Endothelial cell of umbilical vein (primary cell): ENCODE data around the gene KLF2. TPM values are rescaled to one million over a fixed set of nuclear protein-coding genes. Genes with fewer than 3 reads are reported as not detected.

Source experiments
- BruUV-seq: library from RNA; stranded (reverse); fragments of 400-500 nt; replicated peaks from 2 replicates; lab custom pipeline; 2021; lab: Mats Ljungman, UMichigan
- CTCF ChIA-PET: fragments of 300-600, 350-600 bp; sonication (Branson Sonifier 250); formaldehyde crosslinking; loops from one replicate; lab custom pipeline; 2021; ENCODE audit warnings: antibody characterized with exemption, inconsistent platforms; lab: Charles Lee
- POLR2A ChIA-PET: fragments of 300-600, 350-600 bp; sonication (Branson Sonifier 250); formaldehyde crosslinking; loops from one replicate; lab custom pipeline; 2021; ENCODE audit warnings: antibody characterized with exemption, inconsistent platforms; lab: Charles Lee
- DNase-seq: peaks from one replicate; pipeline ENCODE4 v3.0.0-alpha.2; 2011; ENCODE audit warnings: low read depth, low spot score
- FAIRE-seq: peaks from 2 replicates; lab custom pipeline; 2011; peaks lifted over from hg19 to GRCh38; lab: Jason Lieb, UNC
- H2AFZ ChIP-seq: 2 replicates; pipeline ENCODE4 v1.6.0; 2012; ENCODE audit warnings: low read depth, low read length, control low read depth, inconsistent platforms
- H3K27ac ChIP-seq: 2 replicates; pipeline ENCODE4 v1.5.1; 2011; ENCODE audit warnings: low read depth, mild to moderate bottlenecking, control low read depth, low read length, moderate library complexity; ENCODE audit not compliant: insufficient read depth
- H3K27me3 ChIP-seq, 2 experiments: 2 replicates each; pipeline versions ENCODE4 v1.6.0 to v1.6.1; 2011; ENCODE audit warnings: low read length in 2 of 2, mixed read lengths in 1 of 2; ENCODE audit not compliant: control insufficient read depth in 2 of 2, insufficient read depth in 2 of 2
- H3K36me3 ChIP-seq, 2 experiments: 2 replicates in 1 of 2; 3 replicates in 1 of 2; pipeline ENCODE4 v1.5.1; 2011; ENCODE audit warnings: low read length in 2 of 2, mild to moderate bottlenecking in 1 of 2, moderate library complexity in 1 of 2; ENCODE audit not compliant: control insufficient read depth in 2 of 2, insufficient read depth in 2 of 2; ENCODE audit errors: extremely low read depth in 1 of 2
- H3K4me1 ChIP-seq: 3 replicates; pipeline ENCODE4 v1.5.1; 2011; ENCODE audit warnings: mild to moderate bottlenecking, low read length; ENCODE audit not compliant: control insufficient read depth, insufficient read depth; ENCODE audit errors: extremely low read depth
- H3K4me2 ChIP-seq: 2 replicates; pipeline ENCODE4 v1.6.1; 2011; ENCODE audit warnings: low read length, control low read depth, mixed read lengths; ENCODE audit not compliant: insufficient read depth
- H3K4me3 ChIP-seq, 3 experiments: fragments of 200-600 bp in 1 of 3; sonication (generic), shearing (Covaris generic) in 1 of 3; replicated peaks in 1 of 3; 2 replicates each; pipeline ENCODE4 v1.5.1; 2011 to 2016; ENCODE audit warnings: control low read depth in 3 of 3, low read length in 3 of 3, mild to moderate bottlenecking in 2 of 3, inconsistent platforms in 1 of 3, low read depth in 1 of 3, moderate library complexity in 1 of 3; ENCODE audit not compliant: insufficient read depth in 1 of 3
- H3K79me2 ChIP-seq: 2 replicates; pipeline ENCODE4 v1.6.0; 2012; ENCODE audit warnings: low read length, inconsistent platforms; ENCODE audit not compliant: control insufficient read depth, insufficient read depth
- H3K9ac ChIP-seq: replicated peaks from 2 replicates; pipeline ENCODE3; 2011; ENCODE audit warnings: low read length, control low read depth; ENCODE audit not compliant: insufficient read depth; ENCODE audit errors: extremely low read depth
- H3K9me1 ChIP-seq: replicated peaks from 3 replicates; pipeline ENCODE4 v1.6.0; 2011; ENCODE audit warnings: mild to moderate bottlenecking, low read length; ENCODE audit not compliant: control insufficient read depth, insufficient read depth; ENCODE audit errors: extremely low read depth
- H3K9me3 ChIP-seq: replicated peaks from 2 replicates; pipeline ENCODE4 v1.5.1; 2012; ENCODE audit warnings: low read length, inconsistent platforms; ENCODE audit not compliant: control insufficient read depth, insufficient read depth
- H4K20me1 ChIP-seq: replicated peaks from 2 replicates; pipeline ENCODE3; 2011; ENCODE audit warnings: mild to moderate bottlenecking, low read length; ENCODE audit not compliant: control insufficient read depth, insufficient read depth; ENCODE audit errors: extremely low read depth
- EZH2 ChIP-seq: IDR thresholded peaks from 2 replicates; pipeline ENCODE4 v1.6.1; 2012; ENCODE audit warnings: borderline replicate concordance, low read depth, mild to moderate bottlenecking, moderate library complexity, low read length, inconsistent platforms; ENCODE audit not compliant: severe bottlenecking
- FOS ChIP-seq: IDR thresholded peaks from 2 replicates; pipeline ENCODE4 v1.6.1; 2011; ENCODE audit warnings: mild to moderate bottlenecking, low read length, moderate library complexity, borderline replicate concordance; ENCODE audit not compliant: insufficient read depth
- GATA2 ChIP-seq: IDR thresholded peaks from 2 replicates; pipeline ENCODE4 v1.7.0; 2011; ENCODE audit warnings: low read depth, mild to moderate bottlenecking, moderate library complexity, mixed read lengths, low read length; ENCODE audit not compliant: insufficient read length, insufficient read depth
- JUN ChIP-seq: IDR thresholded peaks from 2 replicates; pipeline ENCODE4 v1.6.1; 2011; ENCODE audit warnings: borderline replicate concordance, low read depth; ENCODE audit not compliant: insufficient read length, insufficient read depth
- MYC ChIP-seq: IDR thresholded peaks from one replicate; pipeline ENCODE4 v1.6.1; 2011; ENCODE audit warnings: mild to moderate bottlenecking, low read depth, low read length
- POLR2A ChIP-seq: IDR thresholded peaks from 2 replicates; pipeline ENCODE4 v1.6.1; 2012; ENCODE audit warnings: low read depth, mild to moderate bottlenecking, control low read depth, low read length
- POLR2AphosphoS5 ChIP-seq: IDR thresholded peaks from 2 replicates; pipeline ENCODE4 v1.6.1; 2012; ENCODE audit warnings: low read depth, mild to moderate bottlenecking, control low read depth, low read length, moderate library complexity; ENCODE audit not compliant: insufficient read depth
- dilution Hi-C: fragments of 300-500 bp; cut with MboI; formaldehyde crosslinking; loops from one replicate; pipeline ENCODE4 v1.15.0; 2019; ENCODE audit warnings: low sequenced_read_pairs; ENCODE audit not compliant: extremely low pct_ligation_motif_present
- intact Hi-C: fragments of 100-400 bp; cut with micrococcal nuclease; formaldehyde crosslinking; loops from one replicate; pipeline ENCODE4 v1.10.0; 2022
- polyA plus RNA-seq, 4 experiments: library from polyadenylated mRNA; depleted of rRNA in 3 of 4; stranded (reverse) in 3 of 4; unstranded in 1 of 4; fragments of >200 nt; gene quantifications; 2 replicates each; pipeline versions ENCODE4 v1.2.1 to v1.2.3, GENCODE V29; 2011 to 2012; ENCODE audit warnings: missing spikeins in 1 of 4
- total RNA-seq: library from RNA; stranded (reverse); gene quantifications from 2 replicates; pipeline ENCODE4 v1.2.3, GENCODE V29; 2021
- TF ChIP-seq, protein P1 (sequence below): IDR thresholded peaks from 2 replicates; pipeline ENCODE4 v1.6.1; 2011; ENCODE audit not compliant: insufficient read depth, insufficient read length
- TF ChIP-seq, protein P2 (sequence below), 2 donors: IDR thresholded peaks; 1 replicate in 1 of 2; 2 replicates in 1 of 2; pipeline ENCODE4 v1.5.1; 2011; ENCODE audit warnings: low read length in 2 of 2, mild to moderate bottlenecking in 2 of 2, moderate library complexity in 2 of 2, control low read depth in 1 of 2, inconsistent platforms in 1 of 2, low read depth in 1 of 2; ENCODE audit not compliant: insufficient read depth in 1 of 2; ENCODE audit errors: extremely low read depth in 1 of 2

The KLF2 gene
- total and polyA plus RNA-seq, 2 donors (not counting 3 experiments of a cell fraction or from before 2014, with no cell fraction given), result 23.4 to 30.3 TPM

DNA sequence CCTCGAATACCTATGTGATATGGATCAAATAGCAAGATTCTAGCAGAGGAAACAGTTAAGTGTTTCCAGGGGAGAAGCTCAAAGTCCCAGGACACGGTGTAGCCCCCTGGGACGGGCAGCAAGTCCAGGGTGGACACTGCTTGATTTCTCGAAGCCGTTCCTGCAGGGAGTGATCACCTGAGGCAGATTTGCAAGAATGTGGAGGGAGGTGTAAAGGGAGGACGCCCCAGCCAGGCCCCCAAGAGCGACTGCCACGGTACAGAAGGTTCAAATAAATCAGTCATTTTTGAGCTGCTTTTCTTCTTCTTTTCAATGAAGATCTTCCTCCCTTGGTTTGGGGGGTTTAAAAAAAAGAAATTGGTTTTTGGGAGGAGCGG, 41.4 kb downstream of the KLF2 start:
- ChIA-PET POLR2A (no interaction called here), CTCF (interaction anchor here (1.1 to 1.6 kb wide), 3 partner anchors 11 to 122 kb away, joined by 3 to 4 read pairs (median 3); no protein-coding TSS in a partner anchor)
- dilution Hi-C loops, result loop anchor here (25.0 kb wide), 1 partner anchor 154 kb away; no protein-coding TSS in a partner anchor

More for the DNA sequence above, 41.4 kb downstream of the KLF2 start:
- H3K27ac ChIP-seq, result no peak overlapping the region
- TF ChIP-seq POLR2AphosphoS5 (no peak), EZH2 (no peak), POLR2A (no peak), JUN (no peak), MYC (no peak), GATA2 (no peak), FOS (no peak)
- TF ChIP-seq, protein P1, sequence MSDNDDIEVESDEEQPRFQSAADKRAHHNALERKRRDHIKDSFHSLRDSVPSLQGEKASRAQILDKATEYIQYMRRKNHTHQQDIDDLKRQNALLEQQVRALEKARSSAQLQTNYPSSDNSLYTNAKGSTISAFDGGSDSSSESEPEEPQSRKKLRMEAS, result no peak
- TF ChIP-seq, protein P2, sequence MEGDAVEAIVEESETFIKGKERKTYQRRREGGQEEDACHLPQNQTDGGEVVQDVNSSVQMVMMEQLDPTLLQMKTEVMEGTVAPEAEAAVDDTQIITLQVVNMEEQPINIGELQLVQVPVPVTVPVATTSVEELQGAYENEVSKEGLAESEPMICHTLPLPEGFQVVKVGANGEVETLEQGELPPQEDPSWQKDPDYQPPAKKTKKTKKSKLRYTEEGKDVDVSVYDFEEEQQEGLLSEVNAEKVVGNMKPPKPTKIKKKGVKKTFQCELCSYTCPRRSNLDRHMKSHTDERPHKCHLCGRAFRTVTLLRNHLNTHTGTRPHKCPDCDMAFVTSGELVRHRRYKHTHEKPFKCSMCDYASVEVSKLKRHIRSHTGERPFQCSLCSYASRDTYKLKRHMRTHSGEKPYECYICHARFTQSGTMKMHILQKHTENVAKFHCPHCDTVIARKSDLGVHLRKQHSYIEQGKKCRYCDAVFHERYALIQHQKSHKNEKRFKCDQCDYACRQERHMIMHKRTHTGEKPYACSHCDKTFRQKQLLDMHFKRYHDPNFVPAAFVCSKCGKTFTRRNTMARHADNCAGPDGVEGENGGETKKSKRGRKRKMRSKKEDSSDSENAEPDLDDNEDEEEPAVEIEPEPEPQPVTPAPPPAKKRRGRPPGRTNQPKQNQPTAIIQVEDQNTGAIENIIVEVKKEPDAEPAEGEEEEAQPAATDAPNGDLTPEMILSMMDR (IDR thresholded peaks at IDR 0.05; ENCODE audit: extremely low read depth in 1 of 2, insufficient read depth in 1 of 2, low read depth in 1 of 2, low read length in 2 of 2), result no peak
- no peaks in the 10 kb centered on the region for H3K36me3 ChIP-seq
- no TSS peak for BruUV-seq
- H3K4me1 ChIP-seq, result no peaks in the 10 kb centered on the region
- no peaks in the 10 kb centered on the region for H3K79me2 ChIP-seq
- no peaks in the 10 kb centered on the region for H3K9me1 ChIP-seq
- H4K20me1 ChIP-seq, result no peaks in the 10 kb centered on the region
- H2AFZ ChIP-seq, result no peak overlapping the region
- H3K9me3 ChIP-seq, result no peaks in the 10 kb centered on the region
- no peak overlapping the region for H3K9ac ChIP-seq
- no peaks in the 10 kb centered on the region for H3K27me3 ChIP-seq
- FAIRE-seq (no peak), DNase-seq (no peak)
- intact Hi-C loops, result no loop called here
- no peak overlapping the region for H3K4me2 ChIP-seq
- H3K4me3 ChIP-seq, result no peak overlapping the region
